RKO (cell line): ENCODE results near the gene SEC14L3.
"Not testable (repeated sequence)": the region's sequence is repeated elsewhere in the genome, so short reads cannot be mapped to it uniquely, and the experiment has no call there.

Source experiments
- DNase-seq: peaks from one replicate; pipeline ENCODE4 v3.0.0-alpha.2; 2016; ENCODE audit warnings: low spot score

The SEC14L3 gene

DNA sequence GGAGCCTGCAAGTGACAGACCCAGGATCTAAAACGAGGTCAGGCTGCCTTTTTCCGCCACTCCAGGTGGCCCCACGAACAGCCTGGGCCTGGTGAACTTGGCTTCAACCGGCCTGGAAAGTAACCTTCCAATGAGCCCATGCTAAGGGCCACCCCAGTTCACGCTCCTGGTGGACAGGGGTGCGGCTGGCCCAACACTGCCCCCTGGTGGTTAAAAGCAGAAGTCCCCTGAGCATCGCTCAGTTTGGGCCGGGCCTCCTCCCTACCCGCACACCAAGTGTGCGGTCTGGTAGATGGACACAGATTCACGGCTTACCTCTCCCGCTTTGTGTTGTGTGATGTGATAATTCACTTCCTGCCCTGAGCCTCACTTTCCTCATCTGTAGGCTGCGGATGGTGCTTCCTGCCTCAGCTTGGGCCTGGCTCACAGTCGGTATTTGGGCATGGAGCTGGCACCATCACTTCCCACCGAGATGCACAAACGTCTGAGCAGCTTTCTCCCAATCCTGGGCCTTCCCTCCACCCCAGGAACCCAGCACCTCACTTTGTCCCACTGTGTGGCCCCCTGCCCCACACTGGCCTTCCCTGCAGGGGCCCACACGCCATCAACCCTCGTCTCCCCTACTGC, 13.7 kb upstream of the SEC14L3 start:
- peak; percentile 58 for DNase-seq

DNA sequence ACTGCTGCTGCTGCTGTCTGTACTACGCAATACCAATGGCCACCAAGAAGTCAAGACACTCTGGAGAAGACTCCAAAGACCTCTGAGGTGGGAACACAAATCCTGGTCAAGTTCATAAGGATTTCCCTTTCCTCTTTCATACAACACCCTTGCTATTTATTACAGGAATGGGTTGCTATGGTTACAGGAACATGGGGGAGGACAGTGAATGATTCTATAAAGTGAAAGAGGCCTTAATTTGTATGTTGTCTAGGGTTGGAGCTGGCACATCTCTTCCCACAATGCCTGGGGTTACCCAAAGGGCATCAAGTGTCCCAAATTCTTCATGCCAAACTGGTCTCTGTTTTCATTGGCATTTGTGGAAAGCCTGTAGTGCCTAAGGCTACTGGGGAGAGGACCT, 11.4 kb upstream of the SEC14L3 start:
- no peak for DNase-seq

DNA sequence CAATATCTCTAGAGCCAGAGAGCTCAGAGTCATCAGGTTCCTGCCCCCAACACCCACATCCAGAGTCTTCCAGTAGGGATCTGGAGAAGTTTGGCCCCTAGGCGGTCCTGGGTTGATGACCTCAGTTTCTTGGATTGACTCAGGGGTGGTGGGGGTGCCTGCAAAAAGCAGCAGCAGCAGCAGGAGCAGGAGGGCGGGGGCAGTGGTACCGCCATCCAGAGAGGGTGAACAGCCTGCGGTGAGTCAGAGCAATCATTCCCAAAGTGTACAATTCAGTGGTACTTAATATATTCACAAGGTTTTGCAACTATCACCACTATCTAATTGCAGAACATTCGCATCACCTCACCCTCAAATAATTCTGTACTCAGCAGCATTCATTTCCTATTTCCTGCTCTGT, 9.9 kb upstream of the SEC14L3 start:
- DNase-seq = peak; percentile 9

DNA sequence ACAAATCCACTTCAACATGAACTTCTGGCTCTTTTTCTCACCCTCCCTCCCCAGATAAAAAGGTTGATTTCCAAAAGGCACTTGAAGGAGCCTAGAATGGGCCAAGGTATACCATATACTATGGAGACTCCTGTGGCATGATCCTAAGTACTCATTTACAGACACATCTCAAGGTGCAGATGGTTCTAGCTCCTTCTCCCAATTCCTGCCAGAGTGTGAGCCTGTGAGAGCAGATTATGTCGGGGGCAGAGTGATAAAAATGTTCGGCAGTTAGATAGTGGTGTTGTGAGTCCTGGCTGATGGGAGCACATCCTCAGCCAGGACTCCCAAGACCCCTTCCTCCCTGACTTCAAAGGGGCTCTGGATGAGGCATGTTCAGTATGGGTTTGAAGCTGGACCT, 8.2 kb upstream of the SEC14L3 start:
- no peak for DNase-seq

DNA sequence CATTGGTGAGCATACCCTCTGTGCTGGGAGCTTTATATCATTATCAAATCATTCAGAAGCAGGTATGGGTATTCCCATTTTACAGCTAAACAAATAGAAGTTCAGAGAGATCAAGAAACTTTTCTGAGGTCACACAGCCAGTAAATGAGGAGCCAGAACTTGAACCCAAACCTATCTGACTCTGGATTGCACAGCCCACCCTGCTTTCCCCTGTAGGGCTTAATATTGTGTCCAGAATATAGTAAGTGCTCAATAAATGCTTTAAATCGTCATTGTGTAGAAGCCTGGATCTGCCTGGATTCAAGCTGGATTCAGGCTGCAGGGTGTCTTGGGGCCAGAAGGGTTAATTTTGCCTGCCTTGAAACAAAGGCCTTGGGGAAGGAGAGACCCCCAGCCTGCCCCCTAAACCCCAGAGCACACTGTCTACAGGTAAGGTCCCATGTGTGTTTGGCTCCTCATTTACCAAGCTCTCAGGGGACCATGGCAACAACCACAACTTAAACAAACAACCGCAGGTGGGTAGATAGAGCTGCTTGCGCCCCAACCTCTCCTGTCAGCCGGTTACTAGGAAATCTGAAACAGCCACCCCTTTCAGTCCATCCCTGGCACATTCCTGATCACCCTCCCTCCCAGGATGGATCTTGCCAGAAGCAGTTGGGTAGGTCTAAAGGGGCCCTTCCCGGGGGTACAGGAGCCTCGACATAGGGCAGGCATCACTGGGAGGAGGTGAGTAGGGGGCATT, 3.0 kb upstream of the SEC14L3 start:
- DNase-seq = no peak

DNA sequence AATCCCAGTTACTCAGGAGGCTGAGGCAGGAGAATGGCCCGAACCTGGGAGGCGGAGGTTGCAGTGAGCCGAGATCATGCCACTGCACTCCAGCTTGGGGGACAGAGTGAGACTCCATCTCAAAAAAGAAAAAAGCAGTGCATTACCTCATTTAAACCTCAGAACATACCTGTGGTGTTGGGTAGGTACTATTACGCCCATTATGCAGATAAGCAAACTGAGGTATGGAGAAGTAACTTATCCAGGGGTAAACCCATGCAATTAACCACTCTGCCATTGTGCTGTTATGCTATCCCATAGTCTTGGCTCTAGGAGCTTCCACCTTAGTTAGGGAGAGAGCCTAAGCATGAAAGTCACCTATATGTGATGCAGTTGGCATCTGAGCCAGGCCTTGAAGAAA, 2.3 kb upstream of the SEC14L3 start:
- no peak for DNase-seq

DNA sequence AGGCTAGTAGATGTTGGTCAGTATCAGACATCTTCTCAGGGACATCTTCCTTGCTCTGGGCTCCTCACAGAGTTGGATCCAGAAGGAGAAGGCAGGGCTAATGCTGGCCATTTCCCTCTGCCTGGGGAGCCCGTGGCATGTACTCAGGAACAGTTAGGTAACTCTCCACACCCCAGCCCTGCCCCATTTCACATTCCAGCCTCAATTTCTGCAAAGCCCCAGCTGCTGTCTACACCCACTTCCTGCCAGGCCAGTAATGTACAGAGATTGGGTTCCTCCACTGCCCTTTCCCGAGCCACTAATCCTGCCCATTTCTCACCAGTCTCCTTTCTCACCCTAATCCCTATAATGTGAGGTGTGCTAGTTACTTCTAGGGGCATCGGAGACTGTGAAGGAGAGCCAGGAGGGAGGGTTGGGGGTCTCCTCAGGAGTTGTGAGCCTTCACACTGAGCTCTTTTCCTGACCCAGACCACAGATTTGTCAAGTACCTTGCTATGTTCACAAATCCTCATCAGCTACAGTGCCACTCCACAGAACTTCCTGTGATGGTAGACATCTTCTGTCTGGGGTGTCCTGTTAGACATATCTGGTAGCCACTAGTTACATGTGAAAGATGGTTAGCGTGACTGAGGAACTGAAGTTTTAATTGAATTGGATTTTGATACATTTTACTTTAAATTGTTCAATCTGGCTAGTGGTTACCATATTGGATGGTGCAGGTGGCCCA, 1.3 kb upstream of the SEC14L3 start:
- DNase-seq = no peak

DNA sequence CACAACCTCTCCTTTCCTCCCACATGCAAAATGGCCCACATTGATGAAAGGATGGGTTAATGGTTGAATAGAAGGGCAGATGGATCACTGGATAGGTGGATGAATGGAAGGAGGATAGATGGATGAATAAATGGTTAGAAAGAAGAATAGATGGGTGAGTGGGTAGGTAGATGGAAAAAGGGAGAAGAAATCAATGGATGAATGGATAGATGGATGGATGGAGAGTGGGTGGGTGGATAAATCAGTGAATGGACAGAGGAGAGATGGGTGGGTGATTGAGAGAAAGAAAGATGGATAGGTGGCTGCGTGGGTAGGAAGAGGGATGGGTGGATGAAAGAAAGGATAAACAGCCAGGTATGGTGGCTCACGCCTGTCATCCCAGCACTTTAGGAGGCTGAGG, 1.2 kb downstream of the SEC14L3 start:
- no peak for DNase-seq

DNA sequence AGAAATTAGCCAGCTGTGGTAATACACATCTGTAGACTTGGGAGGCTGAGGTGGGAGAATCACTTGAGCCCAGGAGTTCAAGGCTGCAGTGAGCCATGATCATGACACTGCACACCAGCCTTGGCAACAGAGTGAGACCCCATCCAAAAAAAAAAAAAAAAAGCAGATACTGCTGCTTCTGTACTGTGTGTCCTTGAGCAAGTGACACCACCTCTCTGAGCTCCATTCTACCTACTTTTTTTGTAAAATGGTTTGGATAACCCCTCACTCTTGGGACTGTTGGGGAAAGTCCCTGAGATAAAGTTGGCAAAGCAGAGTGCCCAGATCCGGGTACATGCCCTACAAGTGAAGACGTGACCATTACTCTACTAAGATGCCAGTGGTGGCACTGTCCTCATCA, 2.7 kb downstream of the SEC14L3 start:
- no peak for DNase-seq

DNA sequence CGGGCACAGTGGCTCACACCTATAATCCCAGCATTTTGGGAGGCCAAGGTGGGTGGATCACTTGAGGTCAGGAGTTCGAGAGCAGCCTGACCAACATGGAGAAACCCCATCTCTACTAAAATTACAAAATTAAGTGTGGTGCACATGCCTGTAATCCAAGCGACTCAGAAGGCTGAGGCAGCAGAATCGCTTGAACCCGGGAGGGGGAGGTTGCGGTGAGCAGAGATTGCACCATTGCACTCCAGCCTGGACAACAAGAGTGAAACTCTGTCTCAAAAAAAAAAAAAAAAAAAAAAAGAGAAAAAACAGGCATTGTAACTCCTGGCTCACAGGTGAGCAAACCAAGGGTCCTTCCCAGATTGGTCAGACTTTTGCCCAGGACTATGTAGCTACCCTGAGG, 11.3 kb downstream of the SEC14L3 start:
- DNase-seq = not testable (repeated sequence)

DNA sequence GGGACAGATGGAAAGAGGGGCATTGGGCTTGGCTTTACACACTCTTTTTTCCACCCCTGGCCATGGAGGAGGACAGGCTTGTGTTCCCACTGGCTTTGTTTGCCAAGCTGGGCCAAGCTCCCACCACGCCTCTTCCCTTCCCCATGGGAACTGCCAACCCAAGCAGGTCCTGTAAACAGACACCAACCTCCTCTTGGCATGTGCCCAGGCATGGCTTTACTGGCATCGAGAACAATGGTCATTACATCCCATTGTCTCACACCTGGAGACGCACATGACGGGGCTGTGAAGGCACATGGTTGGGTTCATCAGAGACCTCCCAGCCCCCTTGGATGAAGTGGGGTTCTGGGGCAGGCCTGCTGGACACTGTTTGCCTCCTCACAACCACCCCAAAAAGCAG, 11.7 kb downstream of the SEC14L3 start:
- DNase-seq = no peak

DNA sequence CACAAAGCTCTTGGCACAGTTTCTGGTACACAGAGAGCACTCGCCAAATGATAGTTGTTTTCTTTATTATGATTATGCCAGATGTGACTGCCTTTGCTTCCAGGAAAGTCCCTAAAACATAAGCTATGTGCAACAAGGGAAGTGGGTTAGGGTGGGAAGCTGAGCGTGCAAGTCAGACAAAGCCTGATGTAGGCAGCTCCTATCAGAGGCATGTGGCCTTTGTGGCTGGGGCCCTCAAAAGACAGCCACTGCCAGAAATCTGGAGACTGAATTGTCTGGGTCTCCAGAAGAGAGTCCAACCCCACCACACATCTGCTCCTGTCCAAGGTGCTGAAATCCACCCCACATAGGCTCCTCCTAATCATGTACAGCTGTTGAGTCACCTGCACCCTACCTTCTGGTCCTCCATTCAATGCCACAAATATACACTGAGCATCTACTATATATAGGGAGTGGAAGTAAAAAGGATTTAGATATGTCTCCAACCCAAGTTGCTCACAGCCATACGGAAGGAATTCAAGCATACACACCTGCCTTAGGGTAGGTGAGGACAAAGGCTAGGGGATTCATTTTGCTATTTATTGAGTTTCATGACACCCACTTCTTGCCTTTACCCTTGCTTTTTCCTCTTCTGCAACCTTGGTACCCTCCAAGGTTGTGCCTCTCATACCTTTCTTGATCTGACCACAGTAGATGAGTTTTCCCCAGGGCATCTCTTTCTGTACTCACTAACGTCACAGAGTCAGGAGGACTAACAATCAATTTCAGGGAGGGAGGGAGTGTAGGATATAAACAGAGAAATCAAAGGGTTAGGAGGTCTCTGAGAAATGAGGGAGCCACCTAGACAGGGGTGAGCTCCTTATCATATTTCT, 12.4 kb downstream of the SEC14L3 start:
- DNase-seq = peak; percentile 48

DNA sequence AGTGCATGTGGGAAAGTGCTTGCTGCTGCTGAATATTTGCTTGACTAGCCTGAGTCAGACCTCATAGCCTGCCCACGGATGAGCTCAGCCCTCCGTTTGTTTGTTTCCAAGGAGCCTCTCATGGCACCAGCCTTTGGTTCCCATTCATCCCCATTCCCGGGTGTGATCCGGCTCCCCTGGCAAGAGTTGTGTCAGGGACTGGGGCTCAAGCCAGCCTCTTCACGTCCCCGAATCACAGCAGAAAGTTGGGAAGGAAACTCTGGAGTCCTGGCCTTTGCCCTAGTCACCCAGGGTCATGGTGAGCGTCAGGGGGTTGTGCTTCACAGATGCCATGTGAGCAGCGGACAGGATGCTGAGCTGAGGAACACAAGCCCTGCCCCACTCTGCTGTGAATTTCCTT, 13.8 kb downstream of the SEC14L3 start:
- DNase-seq = peak; percentile 26

DNA sequence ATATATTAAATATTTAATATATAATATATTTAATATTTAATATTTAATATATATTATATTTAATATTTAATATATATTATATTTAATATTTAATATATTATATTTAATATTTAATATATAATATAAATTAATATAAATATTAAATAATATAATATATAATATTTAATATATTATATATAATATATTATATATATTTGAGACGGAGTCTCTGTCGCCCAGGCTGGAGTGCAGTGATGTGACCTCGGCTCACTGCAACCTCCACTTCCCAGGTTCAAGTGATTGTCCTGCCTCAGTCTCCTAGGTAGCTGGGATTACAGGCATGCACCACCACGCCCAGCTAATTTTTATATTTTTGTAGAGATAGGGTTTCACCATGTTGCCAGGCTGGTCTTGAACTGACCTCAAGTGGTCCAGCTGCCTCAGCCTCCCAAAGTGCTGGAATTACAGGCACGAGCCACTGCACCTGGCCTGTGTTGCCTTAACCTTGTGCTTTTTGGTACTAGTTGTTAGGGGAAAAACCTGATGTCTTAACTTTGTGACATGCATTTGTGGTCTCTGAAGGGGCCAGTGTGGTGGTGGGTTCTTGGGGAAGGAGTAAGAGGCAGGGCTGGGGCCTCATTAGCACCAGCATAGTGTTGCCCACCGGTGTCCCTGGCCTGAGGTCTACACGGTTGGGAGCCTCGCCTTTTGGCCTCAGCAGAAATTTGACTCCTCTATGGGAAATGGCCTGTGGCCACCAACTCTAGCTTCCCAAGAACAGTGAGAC, 16.6 kb downstream of the SEC14L3 start:
- DNase-seq = no peak

DNA sequence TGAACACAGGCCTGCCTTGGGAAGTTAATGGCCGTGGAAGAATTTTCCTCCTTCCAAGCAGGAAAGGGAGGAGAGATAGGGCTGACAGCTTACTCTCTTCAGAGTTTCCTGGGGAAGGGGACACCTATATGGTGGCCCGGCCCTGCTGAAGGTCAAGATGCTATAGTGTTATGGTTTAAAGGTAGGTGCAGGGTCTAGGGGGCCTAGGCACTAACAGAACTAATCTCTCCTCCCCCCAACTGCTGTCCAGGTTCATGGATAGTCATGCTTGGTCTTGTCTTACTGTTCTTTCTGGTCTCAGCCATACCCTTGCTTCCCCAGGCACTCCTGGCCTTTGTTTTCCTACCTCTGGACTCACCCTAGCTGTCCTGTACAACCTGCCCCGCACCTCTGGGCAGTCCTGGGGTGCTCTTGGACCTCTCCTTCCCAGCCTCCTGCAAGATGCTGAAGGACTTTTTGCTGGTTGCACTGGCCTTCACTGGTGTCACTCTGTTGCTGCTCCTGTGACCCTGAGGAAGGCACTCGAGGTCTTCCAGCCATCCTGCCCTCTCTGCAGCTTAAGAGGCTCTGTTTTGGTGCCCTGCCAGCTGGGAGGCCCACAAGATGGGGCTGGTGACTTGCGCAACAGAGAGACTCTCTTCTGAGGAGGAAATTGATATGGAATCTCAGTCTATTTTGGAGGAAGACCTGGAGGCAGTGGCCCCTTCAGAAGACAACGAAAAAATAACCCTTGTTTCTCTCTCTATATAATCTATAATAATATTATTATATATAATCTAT, 17.9 kb downstream of the SEC14L3 start:
- DNase-seq = no peak

DNA sequence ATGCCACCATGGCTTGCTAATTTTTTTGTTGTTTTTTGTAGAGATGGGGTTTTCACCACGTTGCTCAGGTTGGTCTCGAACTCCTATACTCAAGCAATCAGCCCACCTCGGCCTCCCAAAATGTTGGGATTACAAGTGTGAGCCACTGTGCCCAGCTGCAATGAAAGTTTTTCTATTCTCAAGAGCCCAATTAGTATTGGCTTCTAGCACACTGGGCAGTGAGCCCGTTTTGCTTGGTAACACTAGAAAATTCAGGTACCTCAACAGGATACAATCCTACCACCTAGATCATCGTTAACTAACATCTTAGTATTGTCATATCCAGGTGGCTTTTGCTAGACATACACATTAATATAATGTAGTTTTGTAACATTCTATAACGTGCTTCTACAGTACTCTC, 19.0 kb downstream of the SEC14L3 start:
- no peak for DNase-seq

DNA sequence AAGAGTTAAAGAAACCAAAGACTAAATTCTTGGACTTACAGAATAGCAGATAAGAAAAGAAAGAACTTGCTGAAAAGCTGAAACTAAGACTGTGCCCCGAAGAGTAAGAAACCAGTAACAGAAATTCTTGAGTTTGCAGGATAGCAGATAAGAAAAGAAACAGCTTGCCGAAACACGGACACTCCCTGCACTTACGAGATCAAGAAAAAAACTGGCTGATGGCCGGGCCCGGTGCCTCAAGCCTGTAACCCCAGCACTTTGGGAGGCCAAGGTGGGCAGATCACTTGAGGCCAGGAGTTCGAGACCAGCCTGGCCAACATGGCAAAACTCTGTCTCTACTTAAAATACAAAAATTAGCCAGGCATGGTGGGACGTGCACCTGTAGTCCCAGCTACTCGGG, 20.3 kb downstream of the SEC14L3 start:
- not testable (repeated sequence) for DNase-seq

DNA sequence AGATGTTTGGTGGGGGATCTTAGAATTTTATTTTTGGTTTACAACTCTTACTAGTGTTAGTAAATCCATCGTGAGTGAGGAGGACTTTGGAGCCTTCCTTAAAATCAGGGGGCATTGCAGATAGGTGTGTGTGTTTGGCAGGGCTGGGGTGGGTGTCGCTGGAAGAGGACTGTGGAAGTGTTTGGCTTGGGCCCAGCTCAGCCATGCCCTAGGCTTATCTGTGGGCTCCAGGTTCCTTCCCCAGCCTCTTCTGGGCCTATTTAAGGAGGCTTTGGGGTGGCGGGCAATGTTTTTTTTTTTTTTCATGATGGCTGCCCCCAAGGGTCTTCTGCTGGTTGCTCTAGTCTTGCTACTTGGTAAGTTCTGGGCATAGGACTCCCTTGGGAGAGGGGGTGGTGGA, 24.2 kb downstream of the SEC14L3 start:
- no peak for DNase-seq

DNA sequence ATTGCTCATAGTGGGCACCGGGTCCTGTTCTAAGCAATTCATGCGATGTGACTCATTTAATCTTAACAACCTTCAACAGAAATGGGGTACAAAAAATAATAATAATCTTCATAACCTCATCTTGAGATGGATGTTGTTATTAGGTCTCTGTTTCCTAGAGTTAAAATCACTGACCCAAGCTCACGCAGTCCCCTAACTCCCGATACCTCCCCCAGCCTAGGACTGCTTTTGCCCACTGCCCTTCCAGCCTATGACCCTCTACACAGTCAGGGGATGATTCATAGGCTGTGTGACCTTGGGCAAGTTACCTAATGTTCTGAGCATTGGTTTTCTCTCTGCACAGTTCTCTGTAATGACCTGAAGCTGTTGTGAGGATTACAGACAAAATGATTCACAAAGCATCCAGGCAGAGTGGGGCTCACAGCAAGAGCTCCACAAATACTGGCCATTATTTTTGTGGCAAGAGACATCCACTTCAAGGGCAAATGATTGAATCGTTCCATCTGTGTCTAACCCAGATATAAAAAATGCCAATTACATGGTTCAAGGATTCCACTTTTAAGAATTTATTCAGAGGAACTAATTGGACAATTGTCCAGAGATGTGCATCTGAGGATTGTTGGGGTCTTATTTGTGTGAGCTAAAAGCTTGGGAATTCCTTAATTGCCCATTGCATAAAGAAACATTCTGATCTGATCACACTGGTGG, 26.2 kb downstream of the SEC14L3 start:
- DNase-seq = peak; percentile 25
